DND-41 (cell line): ENCODE measurements around the gene TMEM91.

Experiments
- CTCF ChIP-seq: IDR thresholded peaks from 2 replicates; pipeline ENCODE4 v1.5.1; 2012; ENCODE audit warnings: borderline replicate concordance, low read length, moderate library complexity, mild to moderate bottlenecking; ENCODE audit not compliant: poor library complexity, severe bottlenecking; ENCODE audit errors: extremely low read depth
- EZH2 ChIP-seq: IDR thresholded peaks from 3 replicates; pipeline ENCODE4 v1.6.1; 2012; ENCODE audit warnings: borderline replicate concordance, low read depth, mild to moderate bottlenecking, moderate library complexity, low read length, inconsistent platforms; ENCODE audit not compliant: severe bottlenecking

GRCh38 chr19:41328842-41329225 is 47.5 kb upstream of the TMEM91 start:
- TF ChIP-seq CTCF: no peak
- no peak for TF ChIP-seq EZH2
